ENCODE data around the gene LOXL1. TPM values are rescaled to one million over a fixed set of nuclear protein-coding genes. Genes with fewer than 3 reads are reported as not detected.

Gene LOXL1
- total RNA-seq, 6 experiments from 2014 or later = 235 to 309 (median 288) TPM

DNA sequence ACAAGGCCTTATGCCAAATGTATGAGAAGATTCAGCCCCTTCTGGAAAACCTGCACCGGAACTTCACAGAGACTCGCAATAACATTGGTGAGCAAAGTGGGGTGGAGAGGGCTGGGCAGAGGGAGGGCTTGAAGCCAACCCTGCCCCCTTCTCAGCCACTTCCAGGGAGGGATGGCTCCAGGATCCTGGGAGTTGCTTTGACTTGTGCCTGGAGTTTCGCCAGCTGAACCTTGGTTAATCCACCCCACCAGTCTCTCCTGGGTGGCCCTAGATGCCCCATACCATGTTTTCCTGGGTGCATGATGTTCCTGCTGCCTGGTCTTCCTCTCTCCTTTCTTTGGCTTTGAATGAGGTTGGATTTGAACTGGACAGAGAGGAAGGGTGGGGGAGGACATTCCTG lies 42.1 kb upstream of the LOXL1 start:
- Mint-ChIP-seq H3K27ac (no peak overlapping the region), H3K27me3 (ENCODE audit: insufficient read depth) (peaks cover 42% of the 10 kb centered on the region), H3K4me3 (no peak overlapping the region), H3K4me1 (ENCODE audit: low read depth) (no peaks in the 10 kb centered on the region), H3K36me3 (ENCODE audit: low read depth) (no peaks in the 10 kb centered on the region), H3K9me3 (no peaks in the 10 kb centered on the region)
- DNase-seq = no peak
- TF ChIP-seq, protein P1, sequence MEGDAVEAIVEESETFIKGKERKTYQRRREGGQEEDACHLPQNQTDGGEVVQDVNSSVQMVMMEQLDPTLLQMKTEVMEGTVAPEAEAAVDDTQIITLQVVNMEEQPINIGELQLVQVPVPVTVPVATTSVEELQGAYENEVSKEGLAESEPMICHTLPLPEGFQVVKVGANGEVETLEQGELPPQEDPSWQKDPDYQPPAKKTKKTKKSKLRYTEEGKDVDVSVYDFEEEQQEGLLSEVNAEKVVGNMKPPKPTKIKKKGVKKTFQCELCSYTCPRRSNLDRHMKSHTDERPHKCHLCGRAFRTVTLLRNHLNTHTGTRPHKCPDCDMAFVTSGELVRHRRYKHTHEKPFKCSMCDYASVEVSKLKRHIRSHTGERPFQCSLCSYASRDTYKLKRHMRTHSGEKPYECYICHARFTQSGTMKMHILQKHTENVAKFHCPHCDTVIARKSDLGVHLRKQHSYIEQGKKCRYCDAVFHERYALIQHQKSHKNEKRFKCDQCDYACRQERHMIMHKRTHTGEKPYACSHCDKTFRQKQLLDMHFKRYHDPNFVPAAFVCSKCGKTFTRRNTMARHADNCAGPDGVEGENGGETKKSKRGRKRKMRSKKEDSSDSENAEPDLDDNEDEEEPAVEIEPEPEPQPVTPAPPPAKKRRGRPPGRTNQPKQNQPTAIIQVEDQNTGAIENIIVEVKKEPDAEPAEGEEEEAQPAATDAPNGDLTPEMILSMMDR (IDR thresholded peaks at IDR 0.05) = no peak

DNA sequence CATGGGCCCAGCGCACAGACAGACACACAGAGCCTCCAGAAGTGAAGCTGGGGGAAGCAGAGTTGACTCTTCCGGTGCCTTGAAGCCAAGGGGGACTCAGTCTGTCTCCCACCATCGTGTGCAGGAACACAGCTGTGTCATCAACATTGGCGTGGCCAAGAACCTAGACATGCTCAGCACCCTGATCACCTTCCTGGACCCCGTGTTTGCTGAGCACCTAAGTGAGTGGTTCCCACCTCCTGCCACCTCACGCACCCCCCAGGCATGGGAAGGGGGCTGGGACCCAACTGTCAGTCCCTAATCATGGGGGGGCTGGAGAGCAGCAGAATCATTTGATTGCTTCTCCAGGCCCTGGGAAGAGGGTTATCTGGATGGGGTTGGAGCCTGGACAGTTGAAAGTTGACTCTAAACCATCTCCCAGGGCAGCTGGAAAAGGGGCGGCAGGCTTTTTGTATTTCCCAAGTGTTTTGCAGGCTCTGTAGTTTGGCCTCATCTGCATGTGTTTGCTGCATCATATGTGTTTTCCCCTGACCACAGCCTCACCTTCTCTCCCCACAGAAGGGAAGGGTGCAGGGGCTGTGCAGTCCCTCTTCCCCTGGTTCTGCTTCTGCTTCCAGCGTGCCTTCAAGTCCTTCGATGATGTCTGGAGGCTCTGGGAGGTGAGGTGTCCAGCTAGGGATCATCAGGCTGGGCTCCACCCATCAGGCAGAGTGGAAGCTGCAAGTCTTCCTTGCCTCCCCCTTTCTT lies 40.1 kb upstream of the LOXL1 start:
- Mint-ChIP-seq H3K27ac (no peak overlapping the region), H3K27me3 (ENCODE audit: insufficient read depth) (peaks cover 54% of the 10 kb centered on the region), H3K4me1 (ENCODE audit: low read depth) (no peaks in the 10 kb centered on the region), H3K4me3 (no peak overlapping the region), H3K9me3 (no peaks in the 10 kb centered on the region), H3K36me3 (ENCODE audit: low read depth) (no peaks in the 10 kb centered on the region)
- no peak for DNase-seq
- TF ChIP-seq, protein P1 (IDR thresholded peaks at IDR 0.05) = no peak

DNA sequence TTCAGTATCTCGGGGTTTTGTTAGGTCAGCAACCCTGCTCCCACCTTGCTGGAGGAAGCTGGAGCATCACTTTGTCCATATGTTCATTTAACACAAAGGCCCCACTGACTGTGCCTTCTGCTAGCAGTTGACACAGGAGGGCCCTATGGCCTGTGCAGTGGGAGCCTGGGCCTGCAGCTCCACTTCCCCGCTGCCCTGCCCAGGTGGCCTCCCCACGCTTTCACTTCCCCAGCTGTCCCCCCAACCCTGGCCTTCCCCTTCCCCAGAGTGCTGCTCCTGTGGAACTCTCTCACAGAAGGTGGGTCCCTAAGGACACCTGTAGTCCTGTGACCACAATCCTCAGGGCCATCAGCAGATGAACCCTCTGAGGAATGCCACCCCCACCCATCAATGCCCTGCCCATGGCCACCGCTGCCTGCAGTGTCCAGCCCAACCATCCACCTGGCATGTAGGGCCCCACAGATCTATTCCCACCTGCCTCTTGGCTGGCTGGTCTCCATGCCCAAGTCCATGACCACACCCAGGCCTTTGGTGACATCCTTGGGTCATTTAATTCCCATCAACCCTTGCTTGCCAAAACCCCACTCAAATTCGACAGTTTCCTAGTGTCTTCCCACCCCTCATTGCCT lies 39.4 kb upstream of the LOXL1 start:
- H3K4me1 Mint-ChIP-seq (ENCODE audit: low read depth) = no peaks in the 10 kb centered on the region
- H3K36me3 Mint-ChIP-seq (ENCODE audit: low read depth) = no peaks in the 10 kb centered on the region
- no peak overlapping the region for H3K27ac Mint-ChIP-seq
- TF ChIP-seq, protein P1 (IDR thresholded peaks at IDR 0.05) = no peak
- no peak overlapping the region for H3K4me3 Mint-ChIP-seq
- H3K27me3 Mint-ChIP-seq (ENCODE audit: insufficient read depth) = peaks cover 52% of the 10 kb centered on the region
- DNase-seq = no peak
- H3K9me3 Mint-ChIP-seq = no peaks in the 10 kb centered on the region

DNA sequence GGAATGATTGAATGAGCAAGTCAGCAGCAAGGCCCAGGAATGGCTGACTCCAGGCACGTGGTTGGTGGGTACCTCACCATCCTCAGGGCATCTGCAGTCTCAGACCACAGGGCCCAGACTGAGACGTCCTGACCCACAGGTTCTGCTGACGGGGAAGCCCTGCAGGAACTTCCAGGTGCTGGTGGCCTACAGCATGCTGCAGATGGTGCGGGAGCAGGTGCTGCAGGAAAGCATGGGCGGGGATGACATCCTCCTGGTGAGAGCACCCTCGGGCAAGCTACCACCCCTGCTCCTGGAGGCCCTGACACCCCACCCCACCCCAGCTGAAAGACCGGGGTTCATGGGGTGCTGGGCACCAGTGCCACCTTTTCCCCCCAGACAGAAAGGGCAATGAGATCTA lies 38.8 kb upstream of the LOXL1 start:
- no peak for DNase-seq
- TF ChIP-seq, protein P1 (IDR thresholded peaks at IDR 0.05) = no peak
- Mint-ChIP-seq H3K4me3 (no peak overlapping the region), H3K4me1 (ENCODE audit: low read depth) (no peaks in the 10 kb centered on the region), H3K9me3 (no peaks in the 10 kb centered on the region), H3K27ac (no peak overlapping the region), H3K27me3 (ENCODE audit: insufficient read depth) (peaks cover 45% of the 10 kb centered on the region), H3K36me3 (ENCODE audit: low read depth) (no peaks in the 10 kb centered on the region)

DNA sequence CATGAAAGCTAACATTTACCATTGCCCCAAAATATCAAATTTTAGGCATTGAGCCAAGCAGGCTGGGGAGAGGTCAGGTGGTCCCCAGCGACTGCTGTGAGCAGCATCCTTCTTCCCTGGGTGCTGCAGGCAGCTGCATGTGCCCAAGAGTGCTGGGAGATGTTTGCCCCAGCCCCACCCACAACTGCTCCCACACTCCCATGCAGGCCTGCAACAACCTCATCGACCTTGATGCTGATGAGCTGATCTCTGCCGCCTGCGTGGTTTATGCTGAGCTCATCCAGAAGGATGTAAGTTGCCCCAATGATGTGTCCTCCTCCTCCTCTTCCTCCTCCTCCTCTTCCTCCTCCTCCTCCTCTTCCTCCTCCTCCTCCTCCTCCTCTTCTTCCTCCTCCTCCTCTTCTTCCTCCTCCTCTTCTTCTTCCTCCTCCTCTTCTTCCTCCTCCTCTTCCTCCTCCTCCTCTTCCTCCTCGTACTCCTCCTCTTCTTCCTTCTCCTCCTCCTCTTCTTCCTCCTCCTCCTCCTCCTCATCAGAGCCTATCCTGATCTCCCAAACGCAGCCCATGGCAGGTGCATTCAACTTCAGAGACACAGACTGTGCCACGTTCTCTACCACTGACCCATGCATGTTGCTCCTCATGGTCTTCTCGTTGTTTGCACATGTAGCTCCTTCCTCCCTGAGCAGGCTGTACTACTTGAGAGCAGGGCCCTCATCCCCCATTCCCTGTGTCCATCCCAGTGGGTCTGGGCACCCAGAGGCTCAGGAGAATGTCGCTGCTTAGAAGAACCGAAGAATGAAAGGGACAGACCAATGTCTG lies 37.8 kb upstream of the LOXL1 start:
- no peaks in the 10 kb centered on the region for H3K9me3 Mint-ChIP-seq
- TF ChIP-seq, protein P1 (IDR thresholded peaks at IDR 0.05) = no peak
- no peak overlapping the region for H3K27ac Mint-ChIP-seq
- H3K36me3 Mint-ChIP-seq (ENCODE audit: low read depth) = peaks cover 5% of the 10 kb centered on the region; the same call in 1 of the 2 replicates
- peaks cover 42% of the 10 kb centered on the region for H3K27me3 Mint-ChIP-seq (ENCODE audit: insufficient read depth)
- H3K4me1 Mint-ChIP-seq (ENCODE audit: low read depth) = no peaks in the 10 kb centered on the region
- DNase-seq = no peak
- H3K4me3 Mint-ChIP-seq = no peak overlapping the region

All from HFFc6 (cell line).